T-helper 2 cell treated with Interferon-gamma antibody and Interleukin-4, amounts not matched to agents 5 μg/mL and 100 μg/mL, for 36 hours (primary cell): ENCODE results near the gene HTR1D.

Experiments used
- DNase-seq: peaks from one replicate; pipeline ENCODE4 v3.0.0; 2021; ENCODE audit warnings: low spot score
- H3K27ac Mint-ChIP-seq: one replicate; pipeline ENCODE4 v1.8.0; 2021; ENCODE audit warnings: mild to moderate bottlenecking, mixed read lengths
- H3K27me3 Mint-ChIP-seq: one replicate; pipeline ENCODE4 v1.8.0; 2021; ENCODE audit warnings: low read depth, mixed read lengths
- H3K36me3 Mint-ChIP-seq: one replicate; pipeline ENCODE4 v1.8.0; 2021; ENCODE audit warnings: low read depth, mixed read lengths
- H3K4me1 Mint-ChIP-seq: one replicate; pipeline ENCODE4 v1.8.0; 2021; ENCODE audit warnings: low read depth, mixed read lengths
- H3K4me3 Mint-ChIP-seq: one replicate; pipeline ENCODE4 v1.8.0; 2022; ENCODE audit warnings: mild to moderate bottlenecking, moderate library complexity, mixed read lengths
- H3K9me3 Mint-ChIP-seq: one replicate; pipeline ENCODE4 v1.8.0; 2021; ENCODE audit warnings: mixed read lengths

HTR1D gene

DNA sequence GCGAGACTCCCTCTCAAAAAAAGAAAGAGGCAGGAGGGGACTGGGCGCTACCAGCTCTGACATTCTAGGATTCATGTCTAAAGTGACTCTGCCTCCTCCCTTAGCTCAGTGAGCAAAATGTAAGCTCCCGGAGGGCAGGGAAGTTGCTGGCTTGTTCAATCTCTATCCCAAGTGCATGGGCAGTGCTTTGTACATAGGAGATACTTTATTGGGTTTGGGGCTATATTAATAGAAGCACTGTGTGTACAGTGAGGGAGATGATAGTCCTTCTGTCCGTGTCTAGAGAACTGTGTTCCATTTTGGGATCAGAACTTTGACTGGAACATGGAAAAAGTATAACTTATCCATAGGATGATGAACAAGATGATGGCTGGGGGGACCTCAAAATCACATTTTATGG lies 31.9 kb downstream of the HTR1D start:
- no peak overlapping the region for H3K27ac Mint-ChIP-seq
- peaks cover 9% of the 10 kb centered on the region for H3K27me3 Mint-ChIP-seq
- peaks cover 10% of the 10 kb centered on the region for H3K4me1 Mint-ChIP-seq
- no peak for DNase-seq
- H3K9me3 Mint-ChIP-seq: no peaks in the 10 kb centered on the region
- H3K36me3 Mint-ChIP-seq: no peaks in the 10 kb centered on the region
- H3K4me3 Mint-ChIP-seq: no peak overlapping the region

DNA sequence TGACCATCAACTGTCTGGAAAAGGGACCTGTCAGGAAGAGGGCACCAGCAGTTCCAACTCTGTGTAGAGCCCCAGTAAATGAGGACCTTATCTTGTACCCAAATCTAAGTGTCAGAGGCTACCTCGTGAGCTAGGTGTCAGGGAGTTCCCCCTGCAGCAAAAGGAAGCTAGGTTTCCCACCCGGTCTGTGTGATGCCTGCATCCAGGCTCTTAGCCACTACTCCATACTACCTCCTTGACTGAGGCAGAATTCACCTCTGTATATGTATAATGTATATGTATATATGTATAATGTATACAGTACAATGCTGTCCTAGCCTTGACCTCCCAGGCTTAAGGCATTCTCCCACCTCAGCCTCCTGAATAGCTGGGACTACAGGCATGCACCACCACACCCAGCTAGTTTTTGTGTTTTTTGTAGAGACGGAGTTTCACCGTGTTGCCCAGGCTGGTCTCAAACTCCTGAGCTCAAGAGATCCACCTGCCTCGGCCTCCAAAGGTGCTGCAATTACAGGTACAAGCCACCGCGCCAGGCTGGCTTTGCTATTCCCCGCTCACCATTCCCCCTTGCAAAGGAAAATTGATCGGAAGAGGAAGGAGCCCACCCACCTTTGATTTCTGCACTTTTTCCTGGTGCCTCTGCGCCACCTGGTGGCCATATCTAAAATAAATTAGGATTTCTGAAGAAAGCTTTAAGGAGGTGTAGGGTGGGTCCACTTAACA lies 32.9 kb downstream of the HTR1D start:
- no peak for DNase-seq
- peak overlapping the region; percentile 67 for H3K4me3 Mint-ChIP-seq
- H3K36me3 Mint-ChIP-seq: no peaks in the 10 kb centered on the region
- no peaks in the 10 kb centered on the region for H3K9me3 Mint-ChIP-seq
- peaks cover 10% of the 10 kb centered on the region for H3K4me1 Mint-ChIP-seq
- H3K27me3 Mint-ChIP-seq: peaks cover 14% of the 10 kb centered on the region
- no peak overlapping the region for H3K27ac Mint-ChIP-seq

DNA sequence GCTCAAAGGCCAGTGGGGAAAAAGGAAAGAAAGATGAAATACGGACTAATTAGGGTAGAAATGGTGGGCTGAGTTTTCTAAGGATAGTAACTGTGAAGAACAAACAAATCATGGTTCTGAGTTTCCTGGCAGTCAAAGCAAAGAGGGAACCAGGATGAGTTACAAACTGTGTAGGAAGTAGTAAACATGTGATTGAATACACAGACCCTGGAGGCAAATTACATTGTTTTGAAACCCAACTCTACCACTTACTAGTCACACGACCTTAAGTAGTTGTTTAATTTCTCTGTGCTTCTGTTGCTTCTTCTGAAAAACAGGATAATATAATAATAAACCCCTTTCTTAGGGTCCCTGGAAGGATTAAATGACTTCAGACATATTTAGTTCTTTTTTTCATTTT lies 37.4 kb downstream of the HTR1D start:
- DNase-seq: no peak
- Mint-ChIP-seq H3K4me3 (no peak overlapping the region), H3K9me3 (no peaks in the 10 kb centered on the region), H3K27me3 (peaks cover 45% of the 10 kb centered on the region), H3K27ac (no peak overlapping the region), H3K36me3 (no peaks in the 10 kb centered on the region), H3K4me1 (peaks cover 15% of the 10 kb centered on the region)

DNA sequence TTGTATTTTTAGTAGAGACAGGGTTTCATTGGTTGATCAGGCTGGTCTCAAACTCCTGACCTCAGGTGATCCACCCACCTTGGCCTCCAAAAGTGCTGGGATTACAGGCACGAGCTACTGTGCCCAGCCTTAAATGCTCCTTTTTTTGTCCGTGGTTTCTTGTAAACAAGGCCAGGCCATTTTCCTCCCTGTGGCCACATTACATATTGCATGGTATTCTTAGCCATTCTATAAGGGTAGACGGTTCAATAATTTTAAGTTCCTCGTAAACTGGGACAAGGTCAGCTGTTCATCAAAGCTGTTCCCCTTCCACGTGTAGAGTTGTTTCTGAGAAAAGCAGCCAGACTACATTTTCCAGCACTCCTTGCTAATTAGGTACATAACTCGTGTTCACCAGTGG lies 38.4 kb downstream of the HTR1D start:
- DNase-seq: no peak
- H3K9me3 Mint-ChIP-seq: peaks cover 4% of the 10 kb centered on the region
- peaks cover 45% of the 10 kb centered on the region for H3K27me3 Mint-ChIP-seq
- H3K36me3 Mint-ChIP-seq: no peaks in the 10 kb centered on the region
- H3K27ac Mint-ChIP-seq: no peak overlapping the region
- H3K4me3 Mint-ChIP-seq: peak overlapping the region; percentile 14
- peaks cover 15% of the 10 kb centered on the region for H3K4me1 Mint-ChIP-seq

DNA sequence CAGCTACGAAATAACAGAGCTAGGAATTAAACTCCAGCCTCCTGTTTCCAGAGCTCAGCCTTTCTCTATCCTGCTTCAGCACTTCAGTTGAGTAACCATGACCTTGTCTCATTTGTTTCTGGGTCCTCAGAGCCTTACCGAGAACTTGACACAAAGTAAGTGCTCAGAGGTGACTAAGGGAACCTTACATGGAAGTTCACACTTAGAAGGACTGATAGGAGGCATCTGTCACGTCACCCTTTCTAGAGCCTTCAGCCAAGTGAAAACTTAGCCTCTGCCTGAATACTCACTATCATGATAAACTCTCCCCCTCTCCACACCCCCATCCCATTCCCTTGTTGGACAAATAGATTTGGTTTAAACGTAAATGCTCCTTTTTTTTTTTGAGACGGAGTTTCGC lies 38.9 kb downstream of the HTR1D start:
- no peak for DNase-seq
- peak overlapping the region; percentile 65 for H3K4me3 Mint-ChIP-seq
- H3K27me3 Mint-ChIP-seq: peaks cover 43% of the 10 kb centered on the region
- H3K27ac Mint-ChIP-seq: no peak overlapping the region
- H3K9me3 Mint-ChIP-seq: peaks cover 4% of the 10 kb centered on the region
- peaks cover 12% of the 10 kb centered on the region for H3K4me1 Mint-ChIP-seq
- H3K36me3 Mint-ChIP-seq: no peaks in the 10 kb centered on the region

DNA sequence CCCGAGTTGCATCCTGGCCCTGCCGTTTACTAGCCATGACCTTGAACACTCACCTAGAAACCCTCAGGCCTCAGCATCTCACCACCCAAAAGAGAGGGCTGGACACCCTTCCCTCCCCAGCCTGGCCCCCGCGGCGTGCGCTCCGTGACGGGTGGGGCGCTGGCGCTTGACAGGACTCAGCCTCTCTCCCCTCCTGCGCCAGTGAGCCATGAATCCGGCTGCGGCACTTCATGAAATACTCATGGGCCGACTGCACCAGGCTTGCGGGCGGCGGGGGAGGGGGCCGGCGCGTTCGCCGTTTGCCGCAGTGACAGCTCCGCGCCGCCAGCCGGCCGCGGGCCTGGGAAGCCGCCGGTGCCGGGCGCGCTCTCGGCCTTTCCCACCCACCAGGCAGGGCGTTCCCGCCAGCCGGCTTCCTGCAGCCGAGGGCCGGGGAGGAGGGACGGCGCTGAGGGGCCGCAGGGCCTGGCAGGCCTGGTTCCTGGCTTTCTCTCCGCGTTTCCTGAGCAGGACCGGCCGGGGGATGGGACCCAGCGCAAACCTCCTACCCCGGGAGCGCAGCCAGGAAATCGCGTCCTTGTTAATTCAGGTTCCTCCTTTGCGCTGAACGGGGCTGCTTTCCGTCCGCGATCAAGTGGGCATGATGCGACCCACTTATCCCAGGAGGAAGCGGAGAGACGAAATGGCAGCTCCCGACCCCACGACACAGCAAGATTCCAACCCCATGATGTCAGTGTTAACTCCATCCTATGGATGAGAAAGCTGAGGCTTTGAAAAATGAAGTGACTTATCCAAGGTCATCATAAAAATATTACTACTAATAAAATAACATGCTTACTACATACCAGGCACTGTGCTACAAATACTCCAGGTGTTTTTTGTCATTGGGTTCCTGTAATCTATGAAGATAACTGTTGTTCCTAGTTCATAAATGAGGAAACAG lies 39.6 kb downstream of the HTR1D start:
- H3K9me3 Mint-ChIP-seq: peaks cover 4% of the 10 kb centered on the region
- peaks cover 12% of the 10 kb centered on the region for H3K4me1 Mint-ChIP-seq
- no peak overlapping the region for H3K27ac Mint-ChIP-seq
- peak; percentile 64 for DNase-seq
- H3K36me3 Mint-ChIP-seq: no peaks in the 10 kb centered on the region
- peaks cover 43% of the 10 kb centered on the region for H3K27me3 Mint-ChIP-seq
- peak overlapping the region; percentile 68 for H3K4me3 Mint-ChIP-seq

DNA sequence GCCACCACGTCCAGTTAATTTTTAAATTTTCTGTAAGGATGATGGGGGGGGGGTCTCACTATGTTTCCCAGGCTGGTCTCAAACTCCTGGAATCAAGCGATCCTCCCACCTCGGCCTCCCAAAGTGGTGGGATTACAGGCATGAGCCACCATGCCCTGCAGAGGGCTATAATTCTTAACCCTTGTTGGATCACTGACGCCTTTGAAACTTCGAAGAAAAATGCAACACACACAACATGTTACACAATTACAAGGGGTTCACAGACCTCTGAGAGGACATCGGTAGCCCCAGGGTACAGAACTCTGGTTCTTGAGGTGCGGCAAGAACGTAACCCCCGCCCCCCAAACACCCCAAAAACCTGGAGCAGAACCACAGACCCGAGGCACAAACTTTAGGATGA lies 40.3 kb downstream of the HTR1D start:
- peaks cover 4% of the 10 kb centered on the region for H3K9me3 Mint-ChIP-seq
- peak overlapping the region; percentile 68 for H3K4me3 Mint-ChIP-seq
- peaks cover 12% of the 10 kb centered on the region for H3K4me1 Mint-ChIP-seq
- no peak for DNase-seq
- no peak overlapping the region for H3K27ac Mint-ChIP-seq
- peaks cover 43% of the 10 kb centered on the region for H3K27me3 Mint-ChIP-seq
- no peaks in the 10 kb centered on the region for H3K36me3 Mint-ChIP-seq

DNA sequence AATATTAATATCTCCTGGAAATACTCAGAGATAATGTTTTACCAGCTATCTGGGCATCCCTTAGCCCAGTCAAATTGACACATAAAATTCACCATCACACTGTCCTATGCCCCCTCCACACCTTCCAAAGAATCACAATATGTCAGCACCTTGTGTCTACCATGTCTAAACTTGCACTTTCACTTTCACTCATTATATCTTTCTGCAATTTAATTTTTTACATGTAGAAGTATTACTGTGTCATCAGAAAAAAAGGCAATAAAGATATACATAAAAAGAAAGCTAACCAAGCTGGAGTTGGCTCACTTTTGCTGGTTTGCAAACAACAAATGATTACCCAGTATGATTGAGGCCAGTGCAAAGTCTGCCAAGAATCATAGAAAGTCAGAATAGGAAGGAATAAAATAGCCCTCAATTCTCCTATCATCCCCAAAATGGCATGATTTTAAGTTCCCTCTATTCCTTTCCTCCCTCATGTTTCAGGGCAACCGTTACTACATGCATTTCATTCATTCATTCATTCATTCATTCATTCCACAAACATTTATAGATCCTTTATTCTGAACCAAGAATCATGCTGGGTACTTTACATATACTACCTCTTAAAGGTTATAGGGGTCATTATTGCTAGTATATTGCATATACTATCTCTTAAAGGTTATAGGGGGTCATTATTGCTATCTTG lies 42.7 kb downstream of the HTR1D start:
- DNase-seq: no peak
- peak overlapping the region; percentile 1 for H3K27ac Mint-ChIP-seq
- H3K4me3 Mint-ChIP-seq: no peak overlapping the region
- H3K4me1 Mint-ChIP-seq: peaks cover 16% of the 10 kb centered on the region
- peaks cover 33% of the 10 kb centered on the region for H3K27me3 Mint-ChIP-seq
- H3K9me3 Mint-ChIP-seq: peaks cover 4% of the 10 kb centered on the region
- no peaks in the 10 kb centered on the region for H3K36me3 Mint-ChIP-seq

DNA sequence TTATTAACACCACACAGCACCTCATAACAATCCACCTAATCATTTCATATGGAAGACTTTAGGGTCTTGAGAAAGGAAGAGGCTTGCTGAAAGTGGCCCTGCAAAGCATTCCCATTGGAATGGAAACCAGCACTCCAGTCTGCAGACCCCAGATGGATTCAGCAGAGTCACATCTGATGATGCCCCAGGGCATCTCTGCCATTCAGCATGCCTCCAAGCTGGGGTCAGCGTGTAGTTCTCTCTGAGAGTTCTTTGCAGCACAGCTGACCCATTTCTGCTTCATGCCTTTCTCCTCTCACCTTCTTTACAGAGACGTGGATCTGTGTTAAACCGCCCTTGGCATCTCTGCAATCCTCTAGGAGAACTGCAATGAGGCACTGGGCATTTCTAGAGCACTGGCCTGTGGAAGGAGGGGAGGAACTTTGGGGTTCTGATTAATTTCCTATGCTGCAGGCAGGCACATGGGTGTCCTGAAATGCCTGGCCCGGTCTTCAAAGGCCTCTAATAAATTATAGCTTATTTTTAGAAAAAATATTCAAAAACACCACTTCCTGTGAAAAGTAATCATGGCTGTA lies 46.0 kb downstream of the HTR1D start:
- Mint-ChIP-seq H3K4me1 (peaks cover 20% of the 10 kb centered on the region), H3K9me3 (peaks cover 4% of the 10 kb centered on the region), H3K27ac (no peak overlapping the region), H3K27me3 (peaks cover 9% of the 10 kb centered on the region), H3K4me3 (no peak overlapping the region), H3K36me3 (no peaks in the 10 kb centered on the region)
- no peak for DNase-seq

DNA sequence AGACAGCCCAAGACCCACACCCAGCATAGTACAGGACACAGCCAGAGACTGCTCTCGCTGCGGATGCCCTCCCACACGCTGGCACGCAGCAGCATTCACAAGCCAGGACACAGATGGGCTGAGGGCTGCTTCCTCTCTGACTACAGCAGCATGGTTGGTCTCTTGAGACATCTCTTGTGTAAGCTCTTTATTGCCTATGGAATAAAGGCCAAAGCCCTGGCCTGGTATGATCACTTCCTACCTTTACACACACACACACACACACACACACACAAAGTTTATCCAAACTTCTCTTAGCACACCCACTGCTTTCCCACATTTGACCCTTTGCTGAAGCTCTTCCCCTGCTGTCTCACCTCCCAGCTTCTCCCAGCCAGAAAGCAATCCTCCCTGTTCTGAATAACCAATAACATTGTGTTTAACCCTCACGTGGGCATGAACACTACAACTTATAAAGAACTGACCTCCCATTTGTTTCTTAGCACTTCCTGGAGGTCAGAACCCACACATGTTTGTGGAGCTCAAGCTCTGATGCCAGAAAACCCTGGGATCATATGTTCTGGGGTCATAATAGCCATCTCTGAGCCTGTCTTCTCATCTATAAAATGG lies 47.5 kb downstream of the HTR1D start:
- DNase-seq: peak; percentile 17
- peak overlapping the region; percentile 10 for H3K27ac Mint-ChIP-seq
- H3K27me3 Mint-ChIP-seq: peaks cover 6% of the 10 kb centered on the region
- peaks cover 21% of the 10 kb centered on the region for H3K4me1 Mint-ChIP-seq
- H3K36me3 Mint-ChIP-seq: no peaks in the 10 kb centered on the region
- peak overlapping the region; percentile 51 for H3K4me3 Mint-ChIP-seq
- peaks cover 4% of the 10 kb centered on the region for H3K9me3 Mint-ChIP-seq

DNA sequence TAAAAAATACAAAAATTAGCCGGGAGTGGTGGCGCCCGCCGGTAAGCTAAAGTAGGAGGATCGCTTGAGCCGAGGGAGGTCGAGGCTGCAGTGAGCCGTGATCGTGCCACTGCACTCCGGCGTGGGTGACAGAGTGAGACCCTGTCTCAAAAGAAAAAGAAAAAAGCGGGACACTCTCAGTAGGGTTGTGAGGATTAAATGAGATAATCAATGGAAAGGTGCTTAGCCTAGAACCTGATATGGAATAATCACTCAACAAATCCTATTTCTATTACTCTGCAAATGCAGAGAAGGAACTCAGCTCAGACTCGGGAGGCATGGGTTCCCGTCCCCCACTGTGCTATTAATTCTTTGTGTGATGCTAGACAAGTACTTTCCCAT lies 48.1 kb downstream of the HTR1D start:
- DNase-seq: no peak
- Mint-ChIP-seq H3K27ac (no peak overlapping the region), H3K4me1 (peaks cover 15% of the 10 kb centered on the region), H3K27me3 (peaks cover 6% of the 10 kb centered on the region), H3K9me3 (peaks cover under 1% of the 10 kb centered on the region), H3K4me3 (peak overlapping the region; percentile 99), H3K36me3 (no peaks in the 10 kb centered on the region)

DNA sequence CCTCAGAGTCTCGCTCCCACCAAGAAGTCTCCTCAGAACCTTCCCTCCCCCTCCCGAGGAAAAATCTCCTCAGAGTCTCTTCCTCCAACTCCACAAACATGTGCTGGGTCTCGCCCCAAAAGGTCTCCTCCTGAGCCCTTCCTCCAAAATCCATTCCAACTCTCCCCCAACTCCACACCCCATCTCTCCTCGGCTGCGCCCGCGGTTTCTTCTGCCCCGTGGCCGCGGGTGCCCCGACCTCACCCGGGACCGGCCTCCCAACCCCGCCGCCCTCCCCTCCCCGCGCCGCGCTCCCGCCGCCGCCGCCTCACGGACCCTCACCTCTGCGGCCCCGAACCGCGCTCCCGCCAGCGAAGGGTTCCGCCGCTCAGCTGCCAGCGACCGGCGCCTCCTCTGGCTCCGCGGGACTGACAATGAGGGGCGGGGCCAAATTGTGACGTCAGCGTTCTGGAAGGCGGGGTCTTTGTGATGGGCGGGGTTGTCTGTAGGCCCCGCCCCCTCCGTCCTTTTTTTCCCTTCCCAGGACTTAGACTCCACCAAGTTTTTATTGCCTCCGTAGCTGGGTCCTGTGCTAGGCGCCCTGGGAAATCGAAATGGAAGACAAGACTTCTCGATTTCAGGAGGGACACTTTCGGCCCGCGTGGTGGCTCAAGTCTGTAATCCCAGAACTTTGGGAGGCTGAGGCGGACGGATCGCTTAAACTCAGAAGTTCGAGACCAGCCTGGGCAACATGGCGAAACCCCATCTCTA lies 48.7 kb downstream of the HTR1D start, which contains the start of gene LUZP1:
Gene LUZP1, minus strand, starts transcription at position 412 of the 750 bp plus-strand sequence.
- Mint-ChIP-seq H3K36me3 (no peaks in the 10 kb centered on the region), H3K4me3 (peak within 1 kb of the TSS; percentile 99), H3K9me3 (no peaks in the 10 kb centered on the region), H3K4me1 (peaks cover 16% of the 10 kb centered on the region), H3K27me3 (peaks cover 6% of the 10 kb centered on the region), H3K27ac (peak within 1 kb of the TSS; percentile 92)
- DNase-seq: peak; percentile 82

DNA sequence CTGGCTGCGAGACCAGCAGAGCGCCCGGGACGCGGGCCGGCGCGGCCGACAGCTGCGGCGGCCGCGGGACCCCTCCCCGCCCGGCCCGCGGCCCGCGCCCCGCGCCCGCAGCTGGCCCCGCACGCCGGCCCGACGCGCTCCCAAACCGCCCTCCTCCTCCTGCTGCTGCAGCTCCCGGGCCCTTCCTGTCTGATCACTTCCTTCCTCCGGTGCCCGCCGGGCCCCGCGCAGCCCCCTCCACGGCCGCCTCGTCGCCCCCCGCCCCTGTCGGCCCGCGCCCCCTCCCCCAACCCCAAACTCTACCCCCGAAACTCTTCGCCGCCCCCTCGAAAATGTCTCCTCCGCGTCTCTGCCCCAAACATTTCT lies 49.2 kb downstream of the HTR1D start:
- DNase-seq: peak; percentile 29
- H3K36me3 Mint-ChIP-seq: no peaks in the 10 kb centered on the region
- H3K4me3 Mint-ChIP-seq: peak overlapping the region; percentile 99
- peaks cover 16% of the 10 kb centered on the region for H3K4me1 Mint-ChIP-seq
- H3K27me3 Mint-ChIP-seq: peaks cover 6% of the 10 kb centered on the region
- H3K27ac Mint-ChIP-seq: peak overlapping the region; percentile 92
- H3K9me3 Mint-ChIP-seq: no peaks in the 10 kb centered on the region
